CD4-positive, alpha-beta T cell treated with Interleukin-4 for 1 hour (primary cell): ENCODE data around the gene CNTN4.
"Not testable (repeated sequence)": the region's sequence is repeated elsewhere in the genome, so short reads cannot be mapped to it uniquely, and the experiment has no call there.

ENCODE experiments used
- DNase-seq, 2 donors: peaks; one replicate each; pipeline ENCODE4 v3.0.0-alpha.2; 2020 to 2022

Gene CNTN4

DNA sequence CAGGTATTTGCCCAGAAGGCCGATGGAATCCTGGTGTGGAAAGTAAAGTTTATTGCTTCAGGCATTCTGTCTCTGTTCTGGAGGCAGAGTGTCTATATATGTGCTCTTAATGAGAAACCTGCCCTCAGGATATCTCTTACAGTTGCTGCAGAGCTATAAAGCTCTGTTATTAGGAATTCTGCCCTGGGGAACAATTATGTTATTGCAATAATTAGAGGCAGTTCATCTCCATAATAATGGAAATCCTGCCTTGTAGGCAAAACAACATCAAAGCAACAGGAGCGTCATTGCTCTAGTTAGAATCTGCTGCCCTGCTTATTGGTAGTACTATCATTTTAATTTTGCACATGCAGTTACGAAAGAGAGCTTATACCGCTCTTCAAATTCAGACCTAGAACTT lies 835.9 kb downstream of the CNTN4 start:
- no peak for DNase-seq

DNA sequence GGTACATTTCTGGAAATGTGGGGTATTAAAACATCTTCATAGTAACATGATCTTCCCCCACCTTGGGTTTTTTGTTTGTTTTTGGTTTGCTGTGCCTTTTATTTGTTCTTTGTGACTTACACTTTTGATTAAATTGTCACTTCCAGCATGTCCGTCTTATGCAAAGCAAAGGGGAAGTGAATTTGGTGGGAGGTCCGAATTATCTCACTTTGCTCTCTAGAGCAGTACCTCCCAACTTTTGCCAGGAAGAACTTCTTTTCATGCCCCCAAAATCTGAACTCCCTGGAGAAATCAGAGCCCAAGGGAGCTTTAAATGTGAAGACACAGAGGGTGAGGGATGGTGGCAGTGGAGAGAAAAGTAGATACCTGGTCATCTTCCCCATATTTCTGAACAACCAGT lies 838.4 kb downstream of the CNTN4 start:
- DNase-seq = no peak

DNA sequence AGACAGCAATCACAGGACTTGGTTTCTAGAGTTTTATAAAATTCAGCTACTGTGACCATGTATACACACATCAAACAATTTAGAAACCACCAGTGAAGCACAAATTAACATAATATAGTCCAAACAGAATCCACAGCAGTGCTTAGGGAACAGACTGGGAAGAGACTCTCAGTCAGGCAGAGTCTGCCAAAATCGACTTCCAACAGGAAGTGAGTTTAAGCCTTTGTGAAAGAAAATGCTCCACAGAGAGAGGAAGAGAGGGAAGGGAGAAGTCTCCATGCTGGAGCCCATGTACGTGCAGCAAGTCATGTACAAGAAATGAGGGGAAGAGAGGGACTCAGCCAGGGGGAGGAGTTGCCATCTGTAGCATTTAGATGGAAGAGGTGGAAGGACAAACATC lies 838.9 kb downstream of the CNTN4 start:
- DNase-seq = no peak

DNA sequence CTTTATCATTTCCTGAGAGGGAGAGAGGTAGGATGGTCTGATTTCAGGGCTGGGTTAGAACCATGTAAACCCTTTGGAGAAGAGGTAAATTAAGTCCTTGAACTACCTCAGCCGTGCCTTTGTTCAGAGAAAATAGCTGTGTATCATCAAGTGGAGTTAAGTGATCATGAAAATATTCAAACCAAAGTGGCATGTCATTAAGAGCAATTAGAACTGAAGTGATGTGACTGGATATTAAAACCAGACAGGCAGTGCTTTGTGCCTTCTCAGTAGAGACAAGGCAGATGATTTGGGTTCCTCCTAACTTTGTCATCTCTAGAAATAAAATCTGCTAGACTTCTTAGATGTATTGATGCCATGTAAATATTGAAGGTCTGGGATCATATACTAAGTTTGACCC lies 840.0 kb downstream of the CNTN4 start:
- no peak for DNase-seq

DNA sequence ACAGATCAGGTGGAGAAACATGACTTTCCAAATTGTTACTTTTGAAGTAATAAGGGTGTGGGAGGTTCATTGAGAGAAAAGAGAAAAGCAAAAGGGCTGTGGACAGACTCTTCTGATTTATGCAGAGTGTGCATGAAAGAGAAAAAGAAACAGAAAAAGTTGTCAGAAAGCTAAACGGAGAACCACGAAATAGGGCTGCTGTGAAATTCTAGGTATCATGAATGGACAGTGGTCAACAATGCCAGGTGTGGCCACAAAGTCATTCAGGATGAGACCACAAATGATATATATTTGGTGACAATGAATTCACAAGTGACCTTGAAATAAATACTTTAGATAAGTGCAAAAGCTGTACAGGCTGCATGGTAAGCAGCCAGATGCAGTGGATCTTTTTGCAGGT lies 841.4 kb downstream of the CNTN4 start:
- DNase-seq = no peak

DNA sequence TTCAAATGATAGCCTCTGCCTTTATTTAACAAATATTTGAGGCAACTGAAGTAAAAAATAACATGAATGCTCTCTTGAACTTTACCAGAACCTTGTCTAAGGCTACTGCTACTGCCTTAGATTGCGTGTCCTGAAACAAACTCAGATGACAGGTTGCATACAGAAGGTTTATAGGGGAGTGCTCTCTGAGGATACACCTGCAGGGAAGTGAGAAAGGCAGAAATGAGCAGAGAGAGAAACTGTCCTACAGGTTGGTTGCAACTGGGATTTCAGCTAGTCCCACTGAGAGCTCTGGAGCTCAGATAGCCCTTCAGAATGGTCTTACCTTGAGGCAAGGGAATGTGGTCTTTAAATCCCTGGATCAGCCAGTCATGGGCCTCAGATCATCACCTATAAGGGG lies 846.0 kb downstream of the CNTN4 start:
- no peak for DNase-seq

DNA sequence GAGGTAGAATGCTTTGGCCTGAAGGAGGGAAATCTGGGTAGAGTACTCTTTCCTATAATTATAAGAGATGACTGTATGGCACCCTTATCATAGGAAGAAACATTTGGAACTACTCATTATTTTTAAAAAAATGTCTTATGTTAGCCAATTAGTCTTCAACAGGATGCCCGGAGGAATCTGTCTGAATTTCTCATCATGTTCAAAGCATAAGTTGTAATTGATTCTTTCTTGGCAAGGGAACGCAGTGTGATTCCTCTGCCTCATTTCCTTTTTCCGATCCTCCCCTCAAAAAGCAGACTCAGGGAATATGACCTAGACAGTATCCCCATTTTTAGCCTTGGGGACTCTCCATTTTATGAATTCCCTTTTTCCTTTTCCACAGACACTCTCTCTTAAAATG lies 846.5 kb downstream of the CNTN4 start:
- no peak for DNase-seq

DNA sequence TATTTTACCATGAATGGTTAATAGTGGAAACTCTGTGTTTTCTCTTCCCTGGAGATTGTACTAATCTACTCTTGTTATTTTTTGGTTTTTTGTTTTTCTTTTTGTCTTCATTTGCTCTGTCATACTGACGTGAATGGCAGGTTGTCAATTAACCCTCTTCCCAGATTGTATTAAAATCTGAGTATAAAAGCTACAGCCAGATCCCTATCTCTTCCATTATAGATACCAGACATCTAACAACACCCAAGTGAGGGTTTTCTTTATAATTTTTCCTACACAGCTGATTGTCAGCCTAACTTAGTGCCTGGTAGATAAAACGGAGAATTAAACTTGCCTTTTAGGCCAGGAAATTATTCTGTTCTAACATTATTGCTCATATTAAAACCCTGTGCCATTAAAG lies 848.9 kb downstream of the CNTN4 start:
- DNase-seq = no peak

DNA sequence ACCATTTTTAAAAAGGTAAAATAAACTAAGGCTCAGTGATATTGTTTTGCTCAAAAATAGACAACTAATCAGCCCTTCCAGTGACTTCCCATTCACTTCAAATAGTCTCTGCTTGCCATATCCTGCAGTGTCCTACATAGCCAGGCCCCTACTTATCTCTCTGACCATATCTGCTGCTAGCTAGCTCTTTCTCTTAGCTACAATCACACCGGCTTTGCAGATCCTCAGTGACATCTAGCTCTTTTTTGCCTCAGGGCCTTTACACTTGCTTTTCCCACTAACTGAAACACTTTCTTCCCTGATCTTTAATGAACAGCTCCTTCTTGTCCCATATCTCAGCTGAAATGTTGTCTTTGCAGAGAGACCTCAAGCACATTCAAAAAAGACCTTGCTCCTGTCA lies 850.2 kb downstream of the CNTN4 start:
- DNase-seq = no peak

DNA sequence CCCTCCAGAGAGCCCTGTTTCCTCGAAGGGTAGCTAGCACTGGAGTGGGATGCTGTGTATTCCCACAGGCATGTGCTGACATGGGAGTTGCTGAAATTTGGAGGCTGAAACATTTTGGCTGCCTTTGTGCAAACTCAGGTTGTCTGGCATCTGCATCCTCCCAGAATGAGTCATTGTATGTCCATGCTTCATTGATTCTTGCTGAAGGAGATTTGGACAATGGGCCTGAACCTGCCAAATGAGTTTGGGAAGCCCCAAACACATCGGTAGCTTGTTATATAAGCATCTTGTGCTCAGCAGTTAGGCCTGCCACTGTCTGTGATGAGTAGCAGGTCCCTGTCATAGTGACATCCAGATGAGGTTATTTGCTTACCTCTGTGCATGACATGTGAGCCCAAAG lies 851.5 kb downstream of the CNTN4 start:
- DNase-seq = no peak

DNA sequence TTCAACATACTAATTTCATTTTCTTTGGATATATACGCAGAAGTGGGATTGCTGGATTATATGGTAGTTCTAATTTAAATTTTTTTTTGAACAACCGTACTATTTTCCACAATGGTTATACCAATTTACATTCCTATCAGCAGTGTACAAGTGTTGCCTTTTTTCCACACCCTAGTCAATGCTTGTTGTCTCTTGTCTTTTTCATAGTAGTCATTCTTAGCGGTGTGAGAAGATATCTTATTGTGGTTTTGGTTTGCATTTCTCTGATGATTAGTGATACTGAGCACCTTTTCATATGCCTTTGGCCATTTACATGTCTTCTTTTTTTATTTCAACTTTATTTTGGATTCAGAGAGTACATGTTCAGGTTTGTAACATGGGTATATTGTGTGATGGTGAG lies 858.4 kb downstream of the CNTN4 start:
- DNase-seq = no peak

DNA sequence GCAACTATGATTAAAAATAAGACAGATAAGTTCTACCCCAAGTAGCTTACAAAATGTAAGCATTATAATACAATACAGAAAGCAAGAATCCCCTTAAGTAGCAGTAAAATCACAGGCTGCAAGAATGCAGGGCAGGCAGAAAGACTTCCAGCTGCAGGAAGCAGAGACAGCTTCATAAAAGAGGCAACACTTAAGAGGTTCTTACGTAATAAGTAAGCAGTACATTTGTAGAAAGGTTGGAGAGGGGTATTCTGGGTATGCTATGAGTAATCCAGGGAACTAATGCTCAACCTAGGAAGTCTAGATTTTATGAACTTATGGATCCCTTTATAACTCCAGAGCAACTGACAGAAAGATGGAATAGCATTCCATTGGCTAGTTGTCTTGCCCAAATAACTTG lies 859.9 kb downstream of the CNTN4 start:
- DNase-seq = no peak

DNA sequence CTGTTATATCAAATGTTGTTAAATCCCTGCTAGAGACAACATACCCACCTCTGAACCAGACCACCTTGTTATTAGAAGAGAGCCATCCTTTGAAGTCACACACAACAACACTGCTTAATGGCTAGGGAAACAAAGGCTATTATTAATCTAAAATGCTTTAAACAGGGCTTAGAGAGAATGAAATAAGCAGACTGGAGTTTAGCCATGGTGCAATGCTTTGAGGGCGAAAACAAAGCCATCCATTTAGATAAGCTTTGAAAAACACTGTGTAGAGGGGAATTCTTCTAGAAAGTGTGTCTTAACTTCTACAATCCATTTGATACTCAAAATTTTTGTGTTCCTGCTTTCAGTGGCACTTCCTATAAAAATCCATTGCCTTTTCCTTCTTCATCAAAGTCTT lies 862.9 kb downstream of the CNTN4 start:
- no peak for DNase-seq

DNA sequence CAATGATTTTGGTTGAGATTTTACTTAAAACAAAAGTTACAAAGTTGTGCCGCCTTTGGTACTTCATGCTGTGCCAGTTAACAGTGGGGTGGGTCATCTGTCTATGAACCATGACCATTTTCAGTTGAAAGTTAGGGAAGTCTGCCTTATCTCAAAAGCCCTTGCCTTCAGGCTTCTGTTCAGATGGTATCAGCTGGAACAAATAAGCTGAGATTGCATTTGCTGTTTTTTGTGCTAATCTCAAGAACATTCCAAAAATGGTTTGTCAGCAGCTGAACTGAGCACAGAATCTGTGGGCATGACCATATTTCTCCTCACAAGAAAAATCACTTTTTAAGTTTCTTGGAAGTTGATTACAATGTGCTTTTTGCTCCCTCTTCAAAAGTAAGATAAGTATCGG lies 869.2 kb downstream of the CNTN4 start:
- DNase-seq = no peak

DNA sequence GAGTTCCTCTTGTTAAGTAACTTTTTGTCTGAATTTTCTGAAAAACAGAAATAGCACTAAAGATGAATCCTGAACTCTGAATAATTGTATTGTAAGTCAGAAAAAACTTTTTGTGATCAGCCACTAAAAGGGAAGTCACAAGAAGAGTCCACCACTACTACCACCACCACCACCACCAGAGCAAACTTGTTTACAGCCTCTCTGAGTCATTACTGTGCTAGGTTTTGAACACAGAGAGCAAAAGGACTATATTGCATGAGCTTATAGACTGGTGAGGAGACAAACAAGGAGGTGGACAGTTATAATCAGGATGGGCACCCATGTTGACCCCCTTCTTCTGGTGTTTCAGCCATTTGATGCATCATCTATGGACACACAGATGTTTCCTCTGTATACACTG lies 869.8 kb downstream of the CNTN4 start:
- DNase-seq = no peak

DNA sequence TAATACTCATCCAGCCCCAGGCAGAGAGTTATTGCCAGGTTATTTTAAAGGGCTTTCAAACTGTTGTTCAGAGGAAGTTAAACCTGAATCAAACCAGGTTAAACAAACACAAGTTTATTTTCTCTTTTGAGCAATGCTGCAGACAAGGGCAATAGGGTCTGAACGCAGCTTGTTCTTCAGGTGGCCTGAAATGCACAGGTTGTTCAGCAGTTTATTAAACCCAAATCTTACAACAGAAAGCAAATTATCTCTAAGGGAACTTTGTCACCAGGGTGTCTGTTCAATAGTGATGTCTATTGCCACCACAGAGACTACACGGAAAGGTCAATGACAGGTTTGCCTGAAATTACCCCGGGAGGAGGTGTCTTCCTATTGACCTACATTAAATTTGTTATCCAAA lies 877.5 kb downstream of the CNTN4 start:
- no peak for DNase-seq

DNA sequence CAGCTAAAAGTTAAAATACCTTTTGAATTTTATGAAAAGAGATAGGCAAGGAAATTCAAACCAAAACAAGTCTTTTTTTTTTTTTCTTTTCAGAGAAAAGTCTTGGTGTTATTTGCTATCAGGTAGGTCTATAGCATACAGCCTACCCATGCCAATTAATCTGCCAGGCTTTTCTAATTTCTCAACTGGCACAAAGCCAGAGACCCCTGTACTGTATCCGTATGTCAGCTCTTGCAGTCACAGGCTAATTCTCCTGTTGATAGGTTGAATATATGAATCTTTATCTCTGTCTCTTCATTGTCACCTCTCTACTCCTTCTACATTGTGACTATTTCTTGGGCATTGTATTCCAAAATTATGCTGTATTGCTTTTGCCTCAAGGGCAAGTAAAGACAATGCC lies 878.1 kb downstream of the CNTN4 start:
- DNase-seq = no peak

DNA sequence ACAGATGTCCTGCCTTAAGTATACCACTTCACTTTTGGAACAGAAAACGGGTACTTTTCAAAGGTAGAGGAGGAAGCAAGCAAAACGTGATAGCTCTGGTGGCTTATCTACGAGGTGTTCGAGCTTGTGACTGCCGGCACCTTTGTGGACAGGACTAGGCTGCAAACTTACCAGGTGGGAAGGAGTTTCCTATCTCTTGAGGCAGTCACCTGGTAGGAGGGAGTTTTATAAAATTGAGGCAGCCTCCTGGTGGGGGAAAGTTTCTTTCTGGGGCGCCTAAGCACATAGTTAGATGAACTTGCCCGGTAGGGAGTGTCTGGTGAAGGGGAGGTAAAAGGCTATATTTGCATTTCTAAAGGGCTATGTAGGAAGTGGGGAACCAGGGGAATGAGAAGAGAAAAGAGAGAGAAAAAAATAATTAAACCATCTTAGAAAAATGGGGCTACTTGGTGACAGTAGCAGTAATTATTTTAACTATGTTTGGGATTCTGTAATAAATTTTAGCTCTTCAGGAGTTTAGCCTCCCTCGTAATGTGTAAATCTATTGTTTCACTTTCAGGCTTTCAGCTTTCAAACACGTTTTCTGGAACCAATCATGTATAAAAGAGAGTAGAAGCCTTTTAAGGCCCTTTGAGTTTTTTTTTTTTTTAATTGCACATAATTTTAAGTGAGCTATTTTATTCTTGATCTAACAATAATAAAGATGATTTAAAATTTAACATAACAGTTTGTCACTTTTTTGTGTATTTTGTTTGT lies 880.5 kb downstream of the CNTN4 start:
- no peak for DNase-seq

DNA sequence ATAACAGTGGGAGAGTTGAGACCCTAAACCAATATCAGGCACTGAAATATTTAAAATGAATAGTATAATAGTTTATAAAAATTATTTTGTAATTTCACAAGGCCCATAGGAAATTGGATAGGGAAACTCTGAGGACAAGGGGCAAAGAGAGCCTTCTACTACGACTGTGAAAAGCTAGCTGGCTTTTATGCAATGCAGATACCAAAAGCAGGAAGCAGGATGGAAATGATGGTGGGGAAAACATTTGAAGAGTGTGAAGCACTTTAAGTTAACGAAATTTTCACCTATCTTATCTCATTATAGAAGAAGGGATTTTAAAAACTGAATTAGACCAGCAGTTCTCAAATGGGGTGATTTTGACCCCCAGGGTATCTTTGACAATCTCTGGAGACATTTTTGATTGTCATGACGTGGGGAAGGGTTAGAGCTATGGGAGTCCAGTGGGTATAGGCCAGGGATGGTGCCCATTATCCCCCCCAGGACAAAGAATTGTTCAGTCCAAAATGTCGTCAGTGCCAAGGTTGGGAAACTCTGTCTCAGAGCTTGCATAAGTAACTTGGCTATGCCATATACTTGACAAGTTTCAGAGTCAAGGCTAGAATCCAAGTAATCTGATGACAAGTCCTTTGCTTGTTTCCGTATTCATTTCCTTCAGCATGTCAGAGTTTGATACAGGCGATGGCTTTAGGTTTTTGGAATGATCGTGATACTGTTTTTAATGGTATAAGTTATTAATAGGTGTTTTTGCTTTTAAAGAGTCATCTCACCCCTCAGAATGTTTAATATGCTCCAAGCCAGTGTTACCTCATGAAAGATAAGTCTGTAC lies 885.6 kb downstream of the CNTN4 start:
- DNase-seq = no peak

DNA sequence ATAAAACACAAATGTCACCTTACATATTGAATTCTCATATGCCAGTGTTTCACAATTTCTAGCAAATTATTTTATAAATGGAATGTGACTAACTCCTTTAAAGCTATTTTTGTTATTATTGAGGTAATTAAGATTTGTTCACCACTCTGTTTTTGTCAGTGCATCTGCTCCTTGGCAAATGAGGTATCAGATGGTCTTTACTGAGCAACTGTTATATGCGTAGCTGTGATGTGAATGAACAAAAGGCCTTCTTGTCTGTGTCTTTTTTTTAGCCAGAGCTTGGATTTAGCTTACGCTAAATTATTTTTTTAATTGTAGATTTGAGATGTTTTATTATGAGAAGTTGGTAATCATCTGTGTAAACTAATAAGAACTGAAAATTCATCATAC lies 886.2 kb downstream of the CNTN4 start:
- no peak for DNase-seq

DNA sequence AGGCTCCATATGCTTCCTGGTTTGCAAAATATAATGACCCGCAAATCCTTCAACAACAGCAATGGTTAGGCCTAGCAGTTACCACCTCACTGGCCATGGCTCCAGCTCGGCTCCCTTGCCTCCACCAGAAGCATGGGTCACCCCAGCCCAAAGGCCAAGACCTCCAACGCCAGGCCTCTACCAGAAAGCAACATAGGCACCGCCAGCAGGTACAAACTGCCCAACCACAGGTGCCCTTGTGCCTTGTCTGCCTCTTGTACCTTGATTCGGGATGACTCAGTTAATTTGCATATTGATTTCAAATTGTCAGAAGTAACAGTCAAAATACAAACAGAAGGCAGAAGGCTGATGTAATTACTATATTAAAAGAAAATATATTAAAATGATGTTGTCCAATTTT lies 886.8 kb downstream of the CNTN4 start:
- DNase-seq = no peak

DNA sequence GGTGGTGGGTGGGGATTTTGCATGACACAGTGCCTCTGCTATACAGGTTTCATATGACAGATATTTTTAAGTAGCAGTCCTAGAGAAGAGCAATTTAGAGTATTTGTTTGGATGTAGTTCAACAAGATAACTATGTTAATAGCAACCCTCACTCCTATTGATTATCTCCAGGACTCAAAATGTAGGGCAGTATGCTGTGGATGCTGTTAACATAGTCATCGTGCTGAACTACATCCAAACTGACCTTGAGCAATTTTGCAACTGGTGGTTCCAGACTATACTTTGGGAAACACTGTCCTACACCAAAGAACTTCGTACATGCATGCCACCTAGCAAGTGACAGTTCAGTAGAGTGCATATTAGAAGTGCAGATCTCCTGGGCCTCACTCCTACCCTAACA lies 893.9 kb downstream of the CNTN4 start:
- DNase-seq = no peak

DNA sequence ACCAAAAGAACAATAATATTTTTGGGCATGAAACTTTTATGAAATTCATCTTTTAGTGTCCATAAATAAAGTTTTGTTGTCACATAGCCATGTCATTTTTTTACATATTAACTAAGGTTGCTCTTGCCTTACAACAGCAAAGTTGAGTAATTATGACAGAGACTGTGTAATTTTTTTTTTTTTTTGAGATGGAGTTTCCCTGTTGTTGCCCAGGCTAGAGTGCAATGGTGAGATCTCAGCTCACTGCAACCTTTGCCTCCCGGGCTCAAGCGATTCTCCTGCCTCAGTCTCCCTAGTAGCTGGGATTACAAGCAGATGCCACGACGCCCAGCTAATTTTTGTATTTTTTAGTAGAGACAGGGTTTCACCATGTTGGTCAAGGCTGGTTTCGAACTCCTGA lies 894.5 kb downstream of the CNTN4 start:
- DNase-seq = not testable (repeated sequence)

DNA sequence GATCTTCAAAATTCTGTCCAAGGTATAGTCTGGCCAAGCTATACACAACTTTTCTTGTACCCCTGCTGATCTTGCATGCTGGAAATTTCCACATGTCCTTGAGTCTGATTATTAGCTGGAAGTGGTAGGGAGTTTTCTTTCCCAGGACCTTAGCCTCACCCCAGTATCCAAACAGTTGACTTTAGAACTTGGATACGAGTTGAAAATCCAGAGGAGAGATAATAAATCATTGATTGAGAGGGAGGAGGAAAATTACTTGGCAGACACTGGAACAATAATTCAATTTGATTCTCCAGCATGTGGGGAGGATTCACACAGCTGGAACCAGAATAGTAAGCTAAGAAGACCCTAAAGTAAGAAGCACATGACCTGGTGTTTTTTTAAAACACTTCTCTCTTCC lies 895.1 kb downstream of the CNTN4 start:
- DNase-seq = no peak

DNA sequence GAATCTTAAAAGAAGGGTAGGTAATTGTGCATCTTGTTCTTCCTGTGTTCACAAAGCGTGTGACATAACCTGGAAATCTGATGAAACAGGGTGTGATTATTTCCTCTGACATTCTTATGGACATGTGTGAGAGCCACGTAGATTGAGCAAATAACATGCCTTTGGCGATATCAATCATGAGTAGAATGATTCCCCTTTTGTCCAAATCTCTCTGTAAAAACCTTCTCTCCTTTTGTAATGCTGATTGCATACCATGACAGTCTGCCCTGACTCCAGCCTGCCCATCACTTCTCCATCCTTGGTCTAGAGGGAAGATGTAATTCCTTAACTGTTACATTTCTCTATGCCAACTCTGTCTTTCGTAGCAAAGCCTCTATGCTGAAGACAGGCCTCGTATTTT lies 896.5 kb downstream of the CNTN4 start:
- DNase-seq = no peak
